Esophagus muscularis mucosa (tissue), 3 donors: ENCODE measurements around the gene VSIG10.

Experiments used
- POLR2A ChIP-seq: fragments of 450-650 bp; IDR thresholded peaks from one replicate; pipeline ENCODE4 v1.6.1; 2017; ENCODE audit warnings: antibody characterized with exemption, moderate library complexity, mild to moderate bottlenecking, low read depth
- POLR2AphosphoS5 ChIP-seq, 2 donors: sonication (generic); formaldehyde crosslinking; IDR thresholded peaks; one replicate each; pipeline ENCODE4 v1.6.1; 2017; ENCODE audit warnings: antibody characterized with exemption in 2 of 2
- TF ChIP-seq, protein P1 (sequence below), 3 experiments: fragments of 200-600 bp in 2 of 3; fragments of 450-650 bp in 1 of 3; sonication (generic) in 2 of 3; IDR thresholded peaks; one replicate each; pipeline ENCODE4 v1.5.1; 2017 to 2019; ENCODE audit warnings: antibody characterized with exemption in 3 of 3, mild to moderate bottlenecking in 2 of 3, moderate library complexity in 1 of 3

DNA sequence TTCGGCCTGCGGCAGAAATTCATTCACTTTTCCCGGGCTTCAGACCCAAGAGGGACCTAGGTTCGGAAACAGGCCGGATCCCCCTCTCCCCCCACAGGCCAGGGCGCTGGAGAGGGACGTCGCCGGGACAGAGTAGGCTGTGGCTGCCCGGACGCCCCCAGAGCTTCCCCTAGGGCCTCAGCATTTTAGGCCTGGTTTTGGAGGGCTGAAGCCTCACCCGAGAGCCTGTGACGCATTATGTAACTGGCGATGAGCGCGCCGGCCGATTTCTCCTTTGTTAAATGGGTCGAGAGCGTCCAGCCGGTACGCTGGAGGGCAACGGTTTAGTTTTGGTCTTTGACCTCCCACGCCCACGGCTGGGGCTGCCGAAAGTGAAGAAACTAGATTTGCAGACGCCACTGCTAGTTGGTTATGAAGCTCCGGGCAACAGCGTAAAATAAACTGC is 32.8 kb upstream of the VSIG10 start:
- TF ChIP-seq, protein P1, sequence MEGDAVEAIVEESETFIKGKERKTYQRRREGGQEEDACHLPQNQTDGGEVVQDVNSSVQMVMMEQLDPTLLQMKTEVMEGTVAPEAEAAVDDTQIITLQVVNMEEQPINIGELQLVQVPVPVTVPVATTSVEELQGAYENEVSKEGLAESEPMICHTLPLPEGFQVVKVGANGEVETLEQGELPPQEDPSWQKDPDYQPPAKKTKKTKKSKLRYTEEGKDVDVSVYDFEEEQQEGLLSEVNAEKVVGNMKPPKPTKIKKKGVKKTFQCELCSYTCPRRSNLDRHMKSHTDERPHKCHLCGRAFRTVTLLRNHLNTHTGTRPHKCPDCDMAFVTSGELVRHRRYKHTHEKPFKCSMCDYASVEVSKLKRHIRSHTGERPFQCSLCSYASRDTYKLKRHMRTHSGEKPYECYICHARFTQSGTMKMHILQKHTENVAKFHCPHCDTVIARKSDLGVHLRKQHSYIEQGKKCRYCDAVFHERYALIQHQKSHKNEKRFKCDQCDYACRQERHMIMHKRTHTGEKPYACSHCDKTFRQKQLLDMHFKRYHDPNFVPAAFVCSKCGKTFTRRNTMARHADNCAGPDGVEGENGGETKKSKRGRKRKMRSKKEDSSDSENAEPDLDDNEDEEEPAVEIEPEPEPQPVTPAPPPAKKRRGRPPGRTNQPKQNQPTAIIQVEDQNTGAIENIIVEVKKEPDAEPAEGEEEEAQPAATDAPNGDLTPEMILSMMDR (IDR thresholded peaks at IDR 0.05) = no peak
- TF ChIP-seq POLR2A = no peak
- TF ChIP-seq POLR2AphosphoS5 (IDR thresholded peaks at IDR 0.05) = no peak
